DMS53 treated with DMSO at 0.1 percent for 48 hours (cell line): ENCODE measurements around the gene SIGMAR1.
"Not testable (repeated sequence)": the region's sequence is repeated elsewhere in the genome, so short reads cannot be mapped to it uniquely, and the experiment has no call there.

ENCODE experiments used
- DNase-seq: peaks from one replicate; lab custom pipeline; 2025; ENCODE audit not compliant: unreplicated experiment; lab: John Stamatoyannopoulos, UW

Gene SIGMAR1

GRCh38 chr9:34655394-34655793 lies 17.8 kb upstream of the SIGMAR1 start:
- no peak for DNase-seq

- no peak for DNase-seq
These were observed 16.9 kb upstream of the SIGMAR1 start for GRCh38 chr9:34654323-34655051.

- no peak for DNase-seq
These were observed 15.8 kb upstream of the SIGMAR1 start for GRCh38 chr9:34653151-34654072.

GRCh38 chr9:34652602-34653000 lies 15.0 kb upstream of the SIGMAR1 start:
- DNase-seq = no peak

GRCh38 chr9:34651876-34652601 lies 14.5 kb upstream of the SIGMAR1 start, which contains the start of gene IL11RA:
TSS of gene IL11RA (plus strand) at chr9:34652185. CDS start at chr9:34655218, 3,033 bp downstream.
- DNase-seq = peak; percentile 56

GRCh38 chr9:34651321-34651720 lies 13.7 kb upstream of the SIGMAR1 start:
- DNase-seq = no peak

- DNase-seq = no peak
These were observed 13.2 kb upstream of the SIGMAR1 start for GRCh38 chr9:34650816-34651215.

GRCh38 chr9:34648673-34649072 lies 11.1 kb upstream of the SIGMAR1 start:
- DNase-seq = no peak

GRCh38 chr9:34647651-34648050 lies 10.1 kb upstream of the SIGMAR1 start:
- no peak for DNase-seq

- no peak for DNase-seq
These were observed 9.5 kb upstream of the SIGMAR1 start for GRCh38 chr9:34647084-34647403.

GRCh38 chr9:34646211-34647083 lies 8.9 kb upstream of the SIGMAR1 start, which contains the start of gene GALT:
TSS of gene GALT (plus strand) at chr9:34646675. CDS start at chr9:34646705, 30 bp downstream.
- peak; percentile 63 for DNase-seq

GRCh38 chr9:34644766-34645314 lies 7.3 kb upstream of the SIGMAR1 start:
- no peak for DNase-seq

- DNase-seq = no peak
These were observed 5.1 kb upstream of the SIGMAR1 start for GRCh38 chr9:34642679-34643078.

GRCh38 chr9:34639322-34639721 lies 1.7 kb upstream of the SIGMAR1 start:
- not testable (repeated sequence) for DNase-seq

GRCh38 chr9:34638138-34638445 lies 505 bp upstream of the SIGMAR1 start:
- no peak for DNase-seq

GRCh38 chr9:34636791-34637355 lies 714 bp downstream of the SIGMAR1 start:
- DNase-seq = no peak

- no peak for DNase-seq
These were observed 2.0 kb downstream of the SIGMAR1 start for GRCh38 chr9:34635556-34635955.

- DNase-seq = no peak
These were observed 2.9 kb downstream of the SIGMAR1 start for GRCh38 chr9:34634551-34635248.

- DNase-seq = peak; percentile 37
These were observed 3.6 kb downstream of the SIGMAR1 start for GRCh38 chr9:34633851-34634550.
